HCT116 (cell line): Measurements from ENCODE around the gene ADAMTS14. TPM values are rescaled to one million over a fixed set of nuclear protein-coding genes. Genes with fewer than 3 reads are reported as not detected.
A peak's percentile ranks its signal among the peaks of the same experiment; 100 is the strongest.

Experiments
- ATAC-seq: fragments of 200-7000 bp; cut with Tn5 transposase; 2 replicates; pipeline ENCODE4 v1.9.1; 2020; ENCODE audit warnings: mild to moderate bottlenecking, moderate library complexity
- BruUV-seq: library from RNA; stranded (reverse); fragments of 400-500 nt; replicated peaks from 2 replicates; lab custom pipeline; 2021; lab: Mats Ljungman, UMichigan
- CTCF ChIA-PET: fragments of 300-600 bp; sonication (Branson Sonifier 250); formaldehyde crosslinking; loops from one replicate; lab custom pipeline; 2021; ENCODE audit warnings: antibody characterized with exemption; lab: Charles Lee
- POLR2A ChIA-PET: fragments of 300-600, 350-600 bp; sonication (Branson Sonifier 250); formaldehyde crosslinking; loops from one replicate; lab custom pipeline; 2021; ENCODE audit warnings: antibody characterized with exemption; lab: Charles Lee
- RAD21 ChIA-PET, 2 experiments: fragments of 300-600 bp; sonication (Branson Sonifier 250); formaldehyde crosslinking; loops; one replicate each; lab custom pipeline; 2023; ENCODE audit warnings: low total read pairs in 2 of 2; ENCODE audit not compliant: uncharacterized antibody in 2 of 2, unreplicated experiment in 2 of 2, low non-redundant PET in 1 of 2; lab: Charles Lee
- DNase-seq: peaks from one replicate; pipeline ENCODE4 v3.0.0-alpha.2; 2010; ENCODE audit warnings: low read depth, low spot score
- H2AFZ ChIP-seq: fragments of 200-600 bp; shearing (Covaris generic), sonication (generic); 2 replicates; pipeline ENCODE4 v1.6.1; 2017; ENCODE audit warnings: low read depth, mixed run types, mixed read lengths, antibody characterized with exemption, low read length; ENCODE audit not compliant: poor library complexity, severe bottlenecking
- H3K27ac ChIP-seq: 2 replicates; pipeline ENCODE4 v1.5.1; 2012; ENCODE audit warnings: low read depth, low read length
- H3K27me3 ChIP-seq: fragments of 200-600 bp; sonication (generic); 2 replicates; pipeline ENCODE4 v1.6.1; 2016; ENCODE audit warnings: mixed run types, low read length, mixed read lengths; ENCODE audit not compliant: insufficient read depth
- H3K36me3 ChIP-seq, 2 experiments: fragments of 200-500 bp in 1 of 2; fragments of 200-600 bp in 1 of 2; sonication (Bioruptor generic) in 1 of 2; sonication (generic) in 1 of 2; 2 replicates each; pipeline versions ENCODE4 v1.5.1 to v1.6.1; 2014 to 2016; ENCODE audit warnings: low read length in 2 of 2, inconsistent platforms in 1 of 2, mixed read lengths in 1 of 2, mixed run types in 1 of 2; ENCODE audit not compliant: insufficient read depth in 2 of 2, control insufficient read depth in 1 of 2
- H3K4me1 ChIP-seq, 2 experiments: fragments of 200-600 bp in 1 of 2; sonication (generic) in 1 of 2; 2 replicates each; pipeline versions ENCODE4 v1.5.1 to v1.6.1; 2012 to 2017; ENCODE audit warnings: low read length in 2 of 2, inconsistent platforms in 1 of 2, mild to moderate bottlenecking in 1 of 2, mixed read lengths in 1 of 2, mixed run types in 1 of 2, moderate library complexity in 1 of 2; ENCODE audit not compliant: insufficient read depth in 2 of 2, control insufficient read depth in 1 of 2
- H3K4me2 ChIP-seq: fragments of 200-600 bp; sonication (generic); 2 replicates; pipeline ENCODE4 v1.6.1; 2017; ENCODE audit warnings: mixed run types, low read length, mixed read lengths
- H3K4me3 ChIP-seq, 2 experiments: fragments of 200-600 bp in 1 of 2; sonication (generic) in 1 of 2; replicated peaks in 1 of 2; 2 replicates each; pipeline ENCODE4 v1.5.1; 2011 to 2016; ENCODE audit warnings: low read length in 2 of 2, control low read depth in 1 of 2, low read depth in 1 of 2, mild to moderate bottlenecking in 1 of 2, mixed read lengths in 1 of 2, mixed run types in 1 of 2
- H3K79me2 ChIP-seq: fragments of 200-600 bp; sonication (generic); 2 replicates; pipeline ENCODE4 v1.6.1; 2017; ENCODE audit warnings: mild to moderate bottlenecking, mixed run types, low read length, moderate library complexity, mixed read lengths; ENCODE audit not compliant: insufficient read depth
- H3K9ac ChIP-seq: fragments of 200-600 bp; sonication (generic); 2 replicates; pipeline ENCODE4 v1.6.1; 2016; ENCODE audit warnings: low read length, mixed read lengths
- H3K9me2 ChIP-seq: fragments of 200-600 bp; sonication (generic), shearing (Covaris generic); 2 replicates; pipeline ENCODE4 v1.6.1; 2017; ENCODE audit warnings: mixed run types, mild to moderate bottlenecking, moderate library complexity; ENCODE audit not compliant: insufficient read depth
- H3K9me3 ChIP-seq, 2 experiments: fragments of 200-500 bp in 1 of 2; fragments of 200-600 bp in 1 of 2; sonication (Bioruptor generic) in 1 of 2; sonication (generic) in 1 of 2; 2 replicates each; pipeline ENCODE4 v1.6.1; 2014 to 2017; ENCODE audit warnings: low read length in 2 of 2, mixed read lengths in 2 of 2, inconsistent platforms in 1 of 2, low read depth in 1 of 2, mild to moderate bottlenecking in 1 of 2, mixed run types in 1 of 2, moderate library complexity in 1 of 2; ENCODE audit not compliant: control insufficient read depth in 1 of 2, insufficient read depth in 1 of 2
- H4K20me1 ChIP-seq: fragments of 200-600 bp; sonication (generic), shearing (Covaris generic); 2 replicates; pipeline ENCODE4 v1.6.1; 2017; ENCODE audit warnings: mixed run types, mild to moderate bottlenecking, moderate library complexity; ENCODE audit not compliant: insufficient read depth
- EGR1 ChIP-seq: IDR thresholded peaks from 2 replicates; pipeline ENCODE4 v1.6.1; 2012; ENCODE audit warnings: low read depth
- ELF1 ChIP-seq: IDR thresholded peaks from 2 replicates; pipeline ENCODE4 v1.6.1; 2012; ENCODE audit warnings: low read depth, borderline replicate concordance
- FOSL1 ChIP-seq: IDR thresholded peaks from 2 replicates; pipeline ENCODE4 v1.6.1; 2012; ENCODE audit warnings: low read depth
- RAD21 ChIP-seq: IDR thresholded peaks from 2 replicates; pipeline ENCODE4 v1.6.1; 2012; ENCODE audit warnings: low read depth, mild to moderate bottlenecking
- SIN3A ChIP-seq: IDR thresholded peaks from 2 replicates; pipeline ENCODE4 v1.6.1; 2012; ENCODE audit warnings: low read depth
- SRF ChIP-seq: IDR thresholded peaks from 2 replicates; pipeline ENCODE4 v1.6.1; 2012; ENCODE audit warnings: low read depth
- YY1 ChIP-seq: IDR thresholded peaks from 2 replicates; pipeline ENCODE4 v1.6.1; 2011; ENCODE audit warnings: low read length, low read depth, moderate library complexity, mild to moderate bottlenecking; ENCODE audit not compliant: insufficient replicate concordance; ENCODE audit errors: extremely low read depth
- ZBTB33 ChIP-seq: IDR thresholded peaks from 2 replicates; pipeline ENCODE4 v1.6.1; 2011; ENCODE audit warnings: mild to moderate bottlenecking, low read length, moderate library complexity; ENCODE audit not compliant: insufficient replicate concordance; ENCODE audit errors: extremely low read depth
- ZFX ChIP-seq: fragments of 450-650 bp; IDR thresholded peaks from 2 replicates; pipeline ENCODE4 v1.6.1; 2017
- ZNF274 ChIP-seq: fragments of 200-500 bp; sonication (Bioruptor generic); IDR thresholded peaks from 2 replicates; pipeline ENCODE4 v1.6.1; 2014; ENCODE audit warnings: mild to moderate bottlenecking, low read depth, low read length, inconsistent platforms
- intact Hi-C: fragments of 100-400 bp; cut with micrococcal nuclease; formaldehyde crosslinking; loops from 2 replicates; pipeline ENCODE4 v1.10.0; 2022
- total RNA-seq: library from RNA; stranded (reverse); gene quantifications from one replicate; pipeline ENCODE4 v1.2.1, GENCODE V29; 2021; ENCODE audit not compliant: unreplicated experiment
- TF ChIP-seq, protein P1 (sequence below): IDR thresholded peaks from 2 replicates; pipeline ENCODE4 v1.6.1; 2012; ENCODE audit warnings: low read depth
- TF ChIP-seq, protein P2 (sequence below): IDR thresholded peaks from 2 replicates; pipeline ENCODE4 v1.6.1; 2012
- TF ChIP-seq, protein P3 (sequence below), 3 experiments: fragments of 200-600 bp in 1 of 3; sonication (generic) in 1 of 3; IDR thresholded peaks in 2 of 3; conservative IDR thresholded peaks in 1 of 3; 2 replicates each; pipeline ENCODE4 v1.5.1; 2012 to 2017; ENCODE audit warnings: low read depth in 2 of 3, low read length in 2 of 3, antibody characterized with exemption in 1 of 3, borderline replicate concordance in 1 of 3, control low read depth in 1 of 3, mild to moderate bottlenecking in 1 of 3, mixed read lengths in 1 of 3, mixed run types in 1 of 3, moderate library complexity in 1 of 3; ENCODE audit not compliant: insufficient read depth in 1 of 3

The ADAMTS14 gene
- total RNA-seq, 1 experiment from 2014 or later: 13.2 TPM

DNA sequence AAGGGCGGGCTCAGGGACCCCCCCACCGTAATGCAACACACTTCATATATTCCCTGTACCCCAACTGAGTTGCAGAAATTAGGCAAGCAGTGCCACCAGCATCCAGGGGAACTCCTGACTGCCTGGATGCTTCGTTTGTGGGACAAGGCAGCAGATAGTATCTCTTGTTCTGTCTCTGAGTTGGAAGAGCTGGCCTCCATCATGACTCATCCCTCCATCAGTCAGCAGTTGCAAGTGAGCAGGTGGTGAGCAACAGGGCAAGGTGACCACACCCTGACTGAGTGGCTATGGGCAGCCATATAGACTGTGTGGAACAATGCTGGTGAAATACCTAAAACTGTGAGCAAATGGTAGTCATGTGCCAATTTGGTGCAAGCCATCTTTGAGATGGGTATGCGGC, 22.8 kb upstream of the ADAMTS14 start (continued):
- TF ChIP-seq ZNF274 (no peak), FOSL1 (peak; percentile 76), EGR1 (no peak)
- TF ChIP-seq, protein P1, sequence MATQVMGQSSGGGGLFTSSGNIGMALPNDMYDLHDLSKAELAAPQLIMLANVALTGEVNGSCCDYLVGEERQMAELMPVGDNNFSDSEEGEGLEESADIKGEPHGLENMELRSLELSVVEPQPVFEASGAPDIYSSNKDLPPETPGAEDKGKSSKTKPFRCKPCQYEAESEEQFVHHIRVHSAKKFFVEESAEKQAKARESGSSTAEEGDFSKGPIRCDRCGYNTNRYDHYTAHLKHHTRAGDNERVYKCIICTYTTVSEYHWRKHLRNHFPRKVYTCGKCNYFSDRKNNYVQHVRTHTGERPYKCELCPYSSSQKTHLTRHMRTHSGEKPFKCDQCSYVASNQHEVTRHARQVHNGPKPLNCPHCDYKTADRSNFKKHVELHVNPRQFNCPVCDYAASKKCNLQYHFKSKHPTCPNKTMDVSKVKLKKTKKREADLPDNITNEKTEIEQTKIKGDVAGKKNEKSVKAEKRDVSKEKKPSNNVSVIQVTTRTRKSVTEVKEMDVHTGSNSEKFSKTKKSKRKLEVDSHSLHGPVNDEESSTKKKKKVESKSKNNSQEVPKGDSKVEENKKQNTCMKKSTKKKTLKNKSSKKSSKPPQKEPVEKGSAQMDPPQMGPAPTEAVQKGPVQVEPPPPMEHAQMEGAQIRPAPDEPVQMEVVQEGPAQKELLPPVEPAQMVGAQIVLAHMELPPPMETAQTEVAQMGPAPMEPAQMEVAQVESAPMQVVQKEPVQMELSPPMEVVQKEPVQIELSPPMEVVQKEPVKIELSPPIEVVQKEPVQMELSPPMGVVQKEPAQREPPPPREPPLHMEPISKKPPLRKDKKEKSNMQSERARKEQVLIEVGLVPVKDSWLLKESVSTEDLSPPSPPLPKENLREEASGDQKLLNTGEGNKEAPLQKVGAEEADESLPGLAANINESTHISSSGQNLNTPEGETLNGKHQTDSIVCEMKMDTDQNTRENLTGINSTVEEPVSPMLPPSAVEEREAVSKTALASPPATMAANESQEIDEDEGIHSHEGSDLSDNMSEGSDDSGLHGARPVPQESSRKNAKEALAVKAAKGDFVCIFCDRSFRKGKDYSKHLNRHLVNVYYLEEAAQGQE: no peak
- TF ChIP-seq, protein P2, sequence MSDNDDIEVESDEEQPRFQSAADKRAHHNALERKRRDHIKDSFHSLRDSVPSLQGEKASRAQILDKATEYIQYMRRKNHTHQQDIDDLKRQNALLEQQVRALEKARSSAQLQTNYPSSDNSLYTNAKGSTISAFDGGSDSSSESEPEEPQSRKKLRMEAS: no peak

DNA sequence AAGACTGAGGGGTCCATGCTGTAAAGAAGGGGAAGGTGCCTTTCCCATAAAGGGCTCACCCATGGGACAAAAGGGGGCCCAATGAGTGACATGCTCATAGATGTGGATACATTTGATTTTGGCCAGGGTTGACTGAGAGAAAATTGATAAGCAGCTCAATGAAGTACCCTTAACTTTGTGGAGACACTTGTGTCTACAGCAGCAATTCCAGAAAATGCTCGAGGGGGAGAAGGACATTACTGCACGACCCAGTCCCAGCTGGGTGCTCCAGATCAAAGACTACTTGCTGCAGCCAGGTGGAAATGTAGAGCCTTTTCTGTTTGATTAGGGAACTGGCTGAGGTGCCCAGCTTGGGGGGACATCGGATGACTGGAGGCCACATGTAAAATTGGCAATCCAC, 22.2 kb upstream of the ADAMTS14 start:
- ChIA-PET POLR2A (no interaction called here), RAD21 (no interaction called here), CTCF (no interaction called here)
- H3K4me1 ChIP-seq: peaks cover 0 to 27% of the 10 kb centered on the region in 2 experiments; a peak in 2 of 4 replicates
- H3K9me2 ChIP-seq: no peaks in the 10 kb centered on the region
- H3K36me3 ChIP-seq: 0 out of 4 replicates have a peak, but pooled peaks cover 0 to 4% of the 10 kb centered on the region in 2 experiments
- H3K9me3 ChIP-seq: peaks cover 3 to 37% of the 10 kb centered on the region in 2 experiments; a peak in 2 of 4 replicates
- ATAC-seq (no peak; the same call in 1 of the 2 replicates), DNase-seq (no peak)
- peak overlapping the region in 1 of 2 experiments; percentile 28; a peak in 1 of 4 replicates for H3K4me3 ChIP-seq
- H4K20me1 ChIP-seq: no peaks in the 10 kb centered on the region
- no TSS peak for BruUV-seq
- no peaks in the 10 kb centered on the region for H3K27me3 ChIP-seq
- peak overlapping the region; percentile 57 for H3K4me2 ChIP-seq
- no peak overlapping the region for H3K27ac ChIP-seq
- intact Hi-C loops: no loop called here
- H2AFZ ChIP-seq: no peak overlapping the region
- no peak overlapping the region for H3K9ac ChIP-seq
- no peaks in the 10 kb centered on the region for H3K79me2 ChIP-seq
- TF ChIP-seq RAD21: no peak
- no peak for TF ChIP-seq ZFX
- no peak for TF ChIP-seq ZBTB33
- TF ChIP-seq, protein P2: no peak
- TF ChIP-seq SRF: no peak
- no peak for TF ChIP-seq YY1
- TF ChIP-seq SIN3A: no peak
- TF ChIP-seq ELF1: no peak
- TF ChIP-seq, protein P3, sequence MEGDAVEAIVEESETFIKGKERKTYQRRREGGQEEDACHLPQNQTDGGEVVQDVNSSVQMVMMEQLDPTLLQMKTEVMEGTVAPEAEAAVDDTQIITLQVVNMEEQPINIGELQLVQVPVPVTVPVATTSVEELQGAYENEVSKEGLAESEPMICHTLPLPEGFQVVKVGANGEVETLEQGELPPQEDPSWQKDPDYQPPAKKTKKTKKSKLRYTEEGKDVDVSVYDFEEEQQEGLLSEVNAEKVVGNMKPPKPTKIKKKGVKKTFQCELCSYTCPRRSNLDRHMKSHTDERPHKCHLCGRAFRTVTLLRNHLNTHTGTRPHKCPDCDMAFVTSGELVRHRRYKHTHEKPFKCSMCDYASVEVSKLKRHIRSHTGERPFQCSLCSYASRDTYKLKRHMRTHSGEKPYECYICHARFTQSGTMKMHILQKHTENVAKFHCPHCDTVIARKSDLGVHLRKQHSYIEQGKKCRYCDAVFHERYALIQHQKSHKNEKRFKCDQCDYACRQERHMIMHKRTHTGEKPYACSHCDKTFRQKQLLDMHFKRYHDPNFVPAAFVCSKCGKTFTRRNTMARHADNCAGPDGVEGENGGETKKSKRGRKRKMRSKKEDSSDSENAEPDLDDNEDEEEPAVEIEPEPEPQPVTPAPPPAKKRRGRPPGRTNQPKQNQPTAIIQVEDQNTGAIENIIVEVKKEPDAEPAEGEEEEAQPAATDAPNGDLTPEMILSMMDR (IDR thresholded peaks at IDR 0.05 in 2 of 3, conservative IDR thresholded peaks at IDR 0.05 in 1 of 3; ENCODE audit: borderline replicate concordance in 1 of 3, insufficient read depth in 1 of 3, low read depth in 2 of 3, low read length in 2 of 3): no peak
